ENCODE measurements around the gene ARHGAP1. TPM values are rescaled to one million over a fixed set of nuclear protein-coding genes. Genes with fewer than 3 reads are reported as not detected.

The ARHGAP1 gene
- polyA plus RNA-seq, 1 donor from 2014 or later: 9.3 TPM

- no peak overlapping the region for H3K27ac ChIP-seq (ENCODE audit: low read length)
- no peak overlapping the region for H3K9ac ChIP-seq (ENCODE audit: low read length)
- no peaks in the 10 kb centered on the region for H3K36me3 ChIP-seq (ENCODE audit: insufficient read depth, low read length)
- no peaks in the 10 kb centered on the region for H3K79me2 ChIP-seq (replicated peaks; ENCODE audit: insufficient read depth, low read length)
- H3K27me3 ChIP-seq (ENCODE audit: insufficient read depth, low read depth, low read length): no peaks in the 10 kb centered on the region
- H3K4me3 ChIP-seq (ENCODE audit: low read length): no peak overlapping the region
- no peak overlapping the region for H2AFZ ChIP-seq (ENCODE audit: low read depth, low read length)
- H3K4me2 ChIP-seq (ENCODE audit: low read length): no peak overlapping the region
- H3K9me3 ChIP-seq (ENCODE audit: low read length): no peaks in the 10 kb centered on the region
- no peaks in the 10 kb centered on the region for H4K20me1 ChIP-seq (ENCODE audit: insufficient read depth)
- TF ChIP-seq RAD21 (conservative IDR thresholded peaks at IDR 0.05): no peak
- no peak for TF ChIP-seq MXI1 (conservative IDR thresholded peaks at IDR 0.05; ENCODE audit: poor library complexity, severe bottlenecking)
- no peak for TF ChIP-seq SMC3 (conservative IDR thresholded peaks at IDR 0.05; ENCODE audit: poor library complexity)
- no peak for TF ChIP-seq TAF1 (IDR thresholded peaks at IDR 0.05; ENCODE audit: low read depth)
- H3K9me2 ChIP-seq (ENCODE audit: insufficient read depth, low read length): no peaks in the 10 kb centered on the region
- no peaks in the 10 kb centered on the region for H3F3A ChIP-seq (ENCODE audit: insufficient read depth, low read length, poor library complexity, severe bottlenecking)
Measured at GRCh38 chr11:46726206-46726862, 25.9 kb upstream of the ARHGAP1 start.

GRCh38 chr11:46725338-46726205, 25.2 kb upstream of the ARHGAP1 start:
- Histone ChIP-seq H3K27ac (ENCODE audit: low read length) (no peak overlapping the region), H3K27me3 (ENCODE audit: insufficient read depth, low read depth, low read length) (no peaks in the 10 kb centered on the region)
- no peak for TF ChIP-seq POLR2AphosphoS5 (IDR thresholded peaks at IDR 0.05)
- no peak for TF ChIP-seq RAD21 (conservative IDR thresholded peaks at IDR 0.05)
- TF ChIP-seq TAF1 (IDR thresholded peaks at IDR 0.05; ENCODE audit: low read depth): no peak
- TF ChIP-seq MXI1 (conservative IDR thresholded peaks at IDR 0.05; ENCODE audit: poor library complexity, severe bottlenecking): no peak
- no peak for TF ChIP-seq EZH2 (IDR thresholded peaks at IDR 0.05; ENCODE audit: borderline replicate concordance, insufficient read depth, low read length, poor library complexity, severe bottlenecking)
- TF ChIP-seq SMC3 (conservative IDR thresholded peaks at IDR 0.05; ENCODE audit: poor library complexity): no peak
- TF ChIP-seq CTCF (IDR thresholded peaks at IDR 0.05; ENCODE audit: poor library complexity, severe bottlenecking): no peak
- TF ChIP-seq REST (IDR thresholded peaks at IDR 0.05; ENCODE audit: borderline replicate concordance): no peak
- no peak for TF ChIP-seq EP300 (conservative IDR thresholded peaks at IDR 0.05; ENCODE audit: poor library complexity, severe bottlenecking)

More at GRCh38 chr11:46725338-46726205, 25.2 kb upstream of the ARHGAP1 start:
- Histone ChIP-seq H3K79me2 (replicated peaks; ENCODE audit: insufficient read depth, low read length) (no peaks in the 10 kb centered on the region), H2AFZ (ENCODE audit: low read depth, low read length) (no peak overlapping the region), H4K20me1 (ENCODE audit: insufficient read depth) (no peaks in the 10 kb centered on the region), H3K4me3 (ENCODE audit: low read length) (no peak overlapping the region), H3F3A (ENCODE audit: insufficient read depth, low read length, poor library complexity, severe bottlenecking) (no peaks in the 10 kb centered on the region), H3K9me2 (ENCODE audit: insufficient read depth, low read length) (no peaks in the 10 kb centered on the region), H3K4me2 (ENCODE audit: low read length) (no peak overlapping the region), H3K36me3 (ENCODE audit: insufficient read depth, low read length) (no peaks in the 10 kb centered on the region), H3K9ac (ENCODE audit: low read length) (no peak overlapping the region), H3K9me3 (ENCODE audit: low read length) (no peaks in the 10 kb centered on the region)

Data from neural cell (in vitro differentiated cells).